ENCODE data around the gene TTC7B.

TTC7B gene

GRCh38 chr14:90742252-90742651 lies 74.0 kb downstream of the TTC7B start:
- DNase-seq, result no peak

GRCh38 chr14:90741682-90741946 lies 74.6 kb downstream of the TTC7B start:
- peaks cover 32% of the 10 kb centered on the region for H3K4me1 ChIP-seq
- no peak overlapping the region for H3K4me3 ChIP-seq (ENCODE audit: low read depth, low read length)
- H3K9me3 ChIP-seq, result no peaks in the 10 kb centered on the region
- DNase-seq, result no peak
- TF ChIP-seq CTCF (IDR thresholded peaks at IDR 0.05; ENCODE audit: low read depth, low read length), result no peak
- no peaks in the 10 kb centered on the region for H3K27me3 ChIP-seq
- H3K36me3 ChIP-seq, result no peaks in the 10 kb centered on the region

More at GRCh38 chr14:90742252-90742651, 74.0 kb downstream of the TTC7B start:
- no peak overlapping the region for H3K4me3 ChIP-seq (ENCODE audit: low read depth, low read length)
- no peaks in the 10 kb centered on the region for H3K27me3 ChIP-seq
- H3K4me1 ChIP-seq, result peaks cover 32% of the 10 kb centered on the region
- H3K9me3 ChIP-seq, result no peaks in the 10 kb centered on the region
- no peaks in the 10 kb centered on the region for H3K36me3 ChIP-seq
- no peak for TF ChIP-seq CTCF (IDR thresholded peaks at IDR 0.05; ENCODE audit: low read depth, low read length)

GRCh38 chr14:90740946-90741681 lies 75.1 kb downstream of the TTC7B start:
- DNase-seq, result no peak
- no peak for TF ChIP-seq CTCF (IDR thresholded peaks at IDR 0.05; ENCODE audit: low read depth, low read length)
- Histone ChIP-seq H3K36me3 (no peaks in the 10 kb centered on the region), H3K4me3 (ENCODE audit: low read depth, low read length) (no peak overlapping the region), H3K9me3 (no peaks in the 10 kb centered on the region), H3K27me3 (no peaks in the 10 kb centered on the region), H3K4me1 (peaks cover 32% of the 10 kb centered on the region)

- H3K36me3 ChIP-seq, result no peaks in the 10 kb centered on the region
- TF ChIP-seq CTCF (IDR thresholded peaks at IDR 0.05; ENCODE audit: low read depth, low read length), result no peak
- no peaks in the 10 kb centered on the region for H3K27me3 ChIP-seq
- peaks cover 32% of the 10 kb centered on the region for H3K4me1 ChIP-seq
- DNase-seq, result peak; percentile 73
- no peaks in the 10 kb centered on the region for H3K9me3 ChIP-seq
- H3K4me3 ChIP-seq (ENCODE audit: low read depth, low read length), result peak overlapping the region; percentile 3
These were observed 76.1 kb downstream of the TTC7B start for GRCh38 chr14:90740081-90740480.

- peak; percentile 66 for DNase-seq
These were observed 76.7 kb downstream of the TTC7B start for GRCh38 chr14:90739318-90740068.

More at GRCh38 chr14:90739318-90740068, 76.7 kb downstream of the TTC7B start:
- Histone ChIP-seq H3K4me1 (peaks cover 32% of the 10 kb centered on the region), H3K36me3 (no peaks in the 10 kb centered on the region), H3K27me3 (no peaks in the 10 kb centered on the region), H3K9me3 (no peaks in the 10 kb centered on the region), H3K4me3 (ENCODE audit: low read depth, low read length) (peak overlapping the region; percentile 3)
- no peak for TF ChIP-seq CTCF (IDR thresholded peaks at IDR 0.05; ENCODE audit: low read depth, low read length)

Data from BE2C (cell line).